Neural cell (in vitro differentiated cells): ENCODE results near the gene ATP12A.

Source experiments
- CTCF ChIP-seq: fragments of 450-650 bp; IDR thresholded peaks from 2 replicates; pipeline ENCODE4 v1.5.1; 2014; ENCODE audit warnings: antibody characterized with exemption, mild to moderate bottlenecking, moderate library complexity; ENCODE audit not compliant: poor library complexity, severe bottlenecking
- EZH2 ChIP-seq: fragments of 200-600, 300-800 bp; shearing (Covaris generic), sonication (generic); IDR thresholded peaks from 2 replicates; pipeline ENCODE4 v1.6.1; 2014; ENCODE audit warnings: antibody characterized with exemption, low read length, borderline replicate concordance, mild to moderate bottlenecking; ENCODE audit not compliant: insufficient read depth, poor library complexity, severe bottlenecking
- MXI1 ChIP-seq: fragments of 450-650 bp; conservative IDR thresholded peaks from 2 replicates; pipeline ENCODE4 v1.6.1; 2014; ENCODE audit warnings: antibody characterized with exemption, mild to moderate bottlenecking; ENCODE audit not compliant: poor library complexity, severe bottlenecking
- POLR2AphosphoS5 ChIP-seq: IDR thresholded peaks from 2 replicates; pipeline ENCODE4 v1.6.1; 2012
- RAD21 ChIP-seq: fragments of 450-650 bp; conservative IDR thresholded peaks from 2 replicates; pipeline ENCODE4 v1.6.1; 2014; ENCODE audit warnings: antibody characterized with exemption, mild to moderate bottlenecking, moderate library complexity
- REST ChIP-seq: IDR thresholded peaks from 2 replicates; pipeline ENCODE4 v1.6.1; 2012; ENCODE audit warnings: borderline replicate concordance
- SMC3 ChIP-seq: fragments of 450-650 bp; conservative IDR thresholded peaks from 2 replicates; pipeline ENCODE4 v1.6.1; 2014; ENCODE audit warnings: antibody characterized with exemption, mild to moderate bottlenecking, moderate library complexity; ENCODE audit not compliant: poor library complexity

- TF ChIP-seq CTCF (no peak), REST (no peak), EZH2 (no peak), POLR2AphosphoS5 (no peak), MXI1 (no peak), SMC3 (no peak), RAD21 (no peak)
Measured at GRCh38 chr13:24742977-24743376, 62.8 kb downstream of the ATP12A start.
